ENCODE results near the gene ZNF343.
A peak's percentile ranks its signal among the peaks of the same experiment; 100 is the strongest.
"Not testable (repeated sequence)": the region's sequence is repeated elsewhere in the genome, so short reads cannot be mapped to it uniquely, and the experiment has no call there.

Gene ZNF343

GRCh38 chr20:2528671-2529271, 20.1 kb upstream of the ZNF343 start:
- DNase-seq (ENCODE audit: low read depth): no peak
- H3K4me3 ChIP-seq (ENCODE audit: low read depth, low read length): no peak overlapping the region

DNA sequence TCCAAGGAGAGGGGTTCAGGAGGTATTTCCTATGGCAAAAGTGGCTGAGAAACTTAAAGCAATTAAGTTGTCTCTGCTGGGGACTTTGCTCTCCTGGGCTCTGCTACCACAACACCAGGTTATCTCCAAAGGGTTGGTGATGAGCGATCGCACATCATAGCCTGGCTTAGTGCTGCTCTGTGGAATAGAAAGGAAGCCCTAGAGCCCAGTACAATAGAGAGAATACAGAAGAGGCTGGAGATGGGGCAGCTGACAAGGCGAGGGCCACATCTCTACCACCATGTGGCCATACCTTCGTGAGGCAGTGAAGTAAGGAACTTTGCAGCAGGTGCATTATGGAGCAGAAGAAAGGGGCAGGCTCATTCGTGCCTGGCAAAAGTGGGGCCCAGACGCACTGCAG, 19.0 kb upstream of the ZNF343 start:
- H3K4me3 ChIP-seq (ENCODE audit: low read depth, low read length): no peak overlapping the region
- no peak for TF ChIP-seq CTCF (conservative IDR thresholded peaks at IDR 0.05; ENCODE audit: low read depth, low read length)
- DNase-seq (ENCODE audit: low read depth): no peak

More at GRCh38 chr20:2528671-2529271, 20.1 kb upstream of the ZNF343 start:
- no peak for TF ChIP-seq CTCF (conservative IDR thresholded peaks at IDR 0.05; ENCODE audit: low read depth, low read length)

DNA sequence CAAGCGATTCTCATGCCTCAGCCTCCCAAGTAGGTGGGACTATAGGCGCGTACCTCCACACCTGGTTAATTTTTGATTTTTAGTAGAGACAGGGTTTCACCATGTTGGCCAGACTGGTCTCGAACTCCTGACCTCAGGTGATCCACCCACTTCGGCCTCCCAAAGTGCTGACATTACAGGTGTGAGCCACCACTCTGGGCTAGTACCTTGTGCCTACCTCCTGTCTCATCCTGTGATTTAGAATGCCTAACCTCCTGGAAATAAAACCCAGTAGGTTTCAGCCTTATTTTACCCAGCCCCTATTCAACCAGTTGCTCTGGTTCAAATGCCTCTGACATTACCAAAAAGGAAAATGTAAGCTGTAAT, 17.5 kb upstream of the ZNF343 start:
- H3K4me3 ChIP-seq (ENCODE audit: low read depth, low read length); DNase-seq (ENCODE audit: low read depth): not testable (repeated sequence)

- no peak for DNase-seq (ENCODE audit: low read depth)
- H3K4me3 ChIP-seq (ENCODE audit: low read depth, low read length): peak overlapping the region; percentile 75
- TF ChIP-seq CTCF (conservative IDR thresholded peaks at IDR 0.05; ENCODE audit: low read depth, low read length): no peak
Observed at GRCh38 chr20:2524709-2525506, 16.2 kb upstream of the ZNF343 start.

DNA sequence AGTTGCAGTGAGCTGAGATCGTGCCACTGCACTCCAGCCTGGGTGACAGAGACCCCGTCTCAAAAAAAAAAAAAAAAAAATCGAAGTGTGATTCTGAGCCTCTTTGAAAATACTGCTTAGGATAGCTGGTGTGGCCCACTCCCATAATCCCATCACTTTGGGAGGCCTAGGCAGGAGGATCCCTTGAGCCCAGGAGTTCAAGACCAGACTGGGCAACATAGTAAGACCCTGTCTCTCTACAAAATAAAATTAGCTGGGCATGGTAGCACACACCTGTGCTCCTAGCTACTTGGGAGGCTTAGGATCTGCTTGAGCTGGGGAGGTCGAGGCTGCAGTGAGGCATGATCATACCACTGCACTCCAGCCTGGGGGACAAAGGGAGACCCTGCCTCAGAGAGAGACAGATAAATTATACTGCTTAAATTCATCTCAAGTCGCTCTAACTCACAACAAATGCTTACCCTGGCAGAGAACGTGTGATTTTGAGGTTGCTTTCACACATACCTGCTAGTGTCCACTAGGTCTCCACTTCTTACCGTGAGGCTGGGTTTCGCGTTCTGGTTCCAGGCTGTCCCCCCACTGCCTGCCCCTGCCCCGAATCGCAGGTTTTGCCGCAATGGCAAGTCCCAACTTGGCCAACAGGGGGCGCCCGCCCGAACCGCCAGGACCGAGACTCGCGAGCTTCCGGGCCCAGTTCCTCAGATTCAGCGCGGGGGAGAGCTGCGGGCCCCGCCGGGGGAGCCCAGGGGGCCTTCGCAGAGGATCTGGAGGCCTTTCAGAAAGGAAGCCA, 15.4 kb upstream of the ZNF343 start:
- peak; percentile 80 for DNase-seq (ENCODE audit: low read depth)
- peak; percentile 93 for TF ChIP-seq CTCF (conservative IDR thresholded peaks at IDR 0.05; ENCODE audit: low read depth, low read length)
- H3K4me3 ChIP-seq (ENCODE audit: low read depth, low read length): peak overlapping the region; percentile 75

GRCh38 chr20:2522826-2523429, 14.2 kb upstream of the ZNF343 start:
- H3K4me3 ChIP-seq (ENCODE audit: low read depth, low read length); DNase-seq (ENCODE audit: low read depth): not testable (repeated sequence)

DNA sequence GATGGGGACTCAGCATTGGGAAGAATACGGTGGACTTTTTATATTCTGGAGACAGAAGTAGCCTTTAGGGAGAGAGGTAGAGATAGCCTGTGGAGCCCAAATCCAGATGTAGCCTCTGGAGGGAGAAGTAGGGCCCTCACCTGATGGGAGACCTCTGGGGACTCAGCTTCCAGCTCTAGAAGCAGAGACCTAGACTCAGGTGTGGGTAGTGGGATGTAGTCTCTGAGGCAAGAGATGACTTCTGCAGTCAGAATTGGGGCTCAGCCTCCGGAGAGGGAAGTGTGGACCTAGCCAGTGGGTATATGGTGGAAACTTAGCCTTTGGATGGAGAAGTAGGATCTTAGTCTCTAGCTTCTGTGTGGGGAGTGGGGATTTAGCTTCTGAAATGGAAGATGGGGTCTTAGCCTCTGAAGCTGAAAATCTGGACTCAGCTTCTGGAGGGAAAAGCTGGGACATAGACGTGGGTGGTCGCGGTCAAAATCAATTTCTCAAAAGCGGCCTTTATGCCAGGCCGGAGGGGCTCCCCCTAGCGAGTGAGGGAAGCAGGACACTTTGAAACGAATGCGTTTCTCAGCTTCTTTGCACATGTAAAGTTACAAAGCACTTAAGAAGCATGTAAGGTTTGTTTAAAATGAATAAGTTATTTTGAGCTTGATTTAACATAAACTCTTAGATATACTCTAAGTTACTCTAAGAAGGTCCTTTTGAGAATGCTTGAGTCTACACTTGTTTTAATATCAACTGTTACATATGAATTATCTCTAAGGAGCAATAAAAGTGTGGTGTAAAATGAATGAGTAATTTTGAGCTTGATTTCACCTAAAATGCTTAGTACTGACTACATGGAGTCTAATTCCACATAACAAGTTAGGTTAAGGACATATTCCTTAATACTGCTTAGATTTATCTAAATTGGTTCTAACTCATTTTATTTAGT, 12.9 kb upstream of the ZNF343 start:
- H3K4me3 ChIP-seq (ENCODE audit: low read depth, low read length): no peak overlapping the region
- peak; percentile 96 for TF ChIP-seq CTCF (conservative IDR thresholded peaks at IDR 0.05; ENCODE audit: low read depth, low read length)
- peak; percentile 66 for DNase-seq (ENCODE audit: low read depth)
